Breast epithelium (tissue), 4 donors: Measurements from ENCODE around the gene CFAP97. TPM values are rescaled to one million over a fixed set of nuclear protein-coding genes. Genes with fewer than 3 reads are reported as not detected.

Experiments
- DNase-seq, 2 donors: peaks; one replicate each; pipeline ENCODE4 v3.0.0-alpha.2; 2019; ENCODE audit warnings: low spot score in 2 of 2
- H3K27ac ChIP-seq, 2 donors: fragments of 200-600 bp; sonication (generic) in 1 of 2; one replicate each; pipeline ENCODE4 v1.5.1; 2016 to 2019; ENCODE audit warnings: mild to moderate bottlenecking in 1 of 2
- H3K27me3 ChIP-seq, 2 donors: fragments of 200-600 bp; sonication (generic) in 1 of 2; one replicate each; pipeline versions ENCODE4 v1.5.1 to v1.6.0; 2017 to 2019; ENCODE audit warnings: control low read depth in 1 of 2, mild to moderate bottlenecking in 1 of 2
- H3K36me3 ChIP-seq: fragments of 200-600 bp; one replicate; pipeline ENCODE4 v1.5.1; 2019
- H3K4me1 ChIP-seq, 2 donors: fragments of 200-600 bp; sonication (generic); one replicate each; pipeline ENCODE4 v1.5.1; 2016 to 2019; ENCODE audit warnings: control low read depth in 1 of 2
- H3K4me3 ChIP-seq, 3 donors: fragments of 200-600 bp; sonication (generic); 1 replicate in 2 of 3; 2 replicates in 1 of 3; pipeline ENCODE4 v1.5.1; 2016 to 2019; ENCODE audit warnings: mild to moderate bottlenecking in 3 of 3, moderate library complexity in 2 of 3
- H3K9me3 ChIP-seq, 2 donors: fragments of 200-600 bp; sonication (generic) in 1 of 2; one replicate each; pipeline ENCODE4 v1.5.1; 2016 to 2019; ENCODE audit warnings: control low read depth in 1 of 2
- CTCF ChIP-seq, 3 donors: fragments of 450-650 bp; IDR thresholded peaks; one replicate each; pipeline ENCODE4 v1.5.1; 2016 to 2017; ENCODE audit warnings: antibody characterized with exemption in 3 of 3, mild to moderate bottlenecking in 3 of 3, moderate library complexity in 3 of 3
- POLR2A ChIP-seq: fragments of 450-650 bp; IDR thresholded peaks from one replicate; pipeline ENCODE4 v1.6.1; 2016; ENCODE audit warnings: antibody characterized with exemption, mild to moderate bottlenecking, moderate library complexity
- POLR2AphosphoS5 ChIP-seq, 3 donors: sonication (generic); formaldehyde crosslinking; IDR thresholded peaks; one replicate each; pipeline ENCODE4 v1.6.1; 2017; ENCODE audit warnings: antibody characterized with exemption in 3 of 3
- intact Hi-C: fragments of 100-400 bp; cut with DNase I; formaldehyde crosslinking; loops from one replicate; pipeline ENCODE4 v1.15.1; 2023; ENCODE audit warnings: low total_unique reads
- total RNA-seq, 3 donors: library from RNA; depleted of rRNA; stranded (reverse); fragments of >200 nt; gene quantifications; one replicate each; pipeline ENCODE4 v1.1.0, GENCODE V29; 2016

The CFAP97 gene
- total RNA-seq, 3 donors from 2014 or later: 36.6 to 42.4 (median 38.0) TPM

DNA sequence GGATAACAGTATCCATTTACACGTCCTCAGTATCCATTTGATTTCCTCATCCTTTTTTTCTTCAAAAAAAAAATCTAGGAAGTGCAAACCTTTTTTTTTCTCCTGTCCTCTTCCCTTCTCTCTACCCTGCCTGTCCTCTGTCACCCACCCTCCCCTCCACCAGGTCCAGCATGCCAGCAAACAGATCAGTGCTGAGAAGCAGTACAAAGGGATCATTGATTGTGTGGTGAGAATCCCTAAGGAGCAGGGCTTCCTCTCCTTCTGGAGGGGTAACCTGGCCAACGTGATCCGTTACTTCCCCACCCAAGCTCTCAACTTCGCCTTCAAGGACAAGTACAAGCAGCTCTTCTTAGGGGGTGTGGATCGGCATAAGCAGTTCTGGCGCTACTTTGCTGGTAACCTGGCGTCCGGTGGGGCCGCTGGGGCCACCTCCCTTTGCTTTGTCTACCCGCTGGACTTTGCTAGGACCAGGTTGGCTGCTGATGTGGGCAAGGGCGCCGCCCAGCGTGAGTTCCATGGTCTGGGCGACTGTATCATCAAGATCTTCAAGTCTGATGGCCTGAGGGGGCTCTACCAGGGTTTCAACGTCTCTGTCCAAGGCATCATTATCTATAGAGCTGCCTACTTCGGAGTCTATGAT lies 59.1 kb downstream of the CFAP97 start:
- Histone ChIP-seq H3K27me3 (no peaks in the 10 kb centered on the region), H3K9me3 (no peaks in the 10 kb centered on the region), H3K4me1 (peaks cover 0 to 5% of the 10 kb centered on the region in 2 donors), H3K36me3 (no peaks in the 10 kb centered on the region), H3K4me3 (peak overlapping the region in 1 of 3 donors; percentile 12), H3K27ac (peak overlapping the region; percentile 14 to 89)
- DNase-seq: no peak
- TF ChIP-seq POLR2A: no peak
- TF ChIP-seq CTCF (IDR thresholded peaks at IDR 0.05): no peak
- TF ChIP-seq POLR2AphosphoS5 (IDR thresholded peaks at IDR 0.05): no peak
- intact Hi-C loops: loop anchor here (5.0 kb wide), 1 partner anchor 38 kb away; no protein-coding TSS in a partner anchor

DNA sequence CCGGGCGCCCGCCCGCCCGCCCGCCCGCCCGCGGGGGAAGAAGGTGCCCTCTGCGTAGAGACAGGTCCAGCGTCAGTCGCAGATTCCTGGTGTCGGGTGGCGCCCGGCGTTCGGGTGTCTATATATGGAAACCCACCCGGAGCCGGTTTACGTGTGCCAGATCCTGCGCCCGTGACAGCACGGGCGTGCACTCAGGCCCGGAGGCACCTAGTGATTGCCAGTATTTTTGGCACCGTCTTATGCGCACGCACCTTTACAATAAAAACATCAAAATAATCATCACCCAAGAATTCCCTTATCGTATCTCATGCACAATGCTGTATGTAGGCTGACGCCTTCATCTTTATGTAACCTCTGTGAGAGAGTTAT lies 60.2 kb downstream of the CFAP97 start:
- no peaks in the 10 kb centered on the region for H3K9me3 ChIP-seq
- no peaks in the 10 kb centered on the region for H3K36me3 ChIP-seq
- H3K27ac ChIP-seq: peak overlapping the region; percentile 76 to 89
- H3K27me3 ChIP-seq: no peaks in the 10 kb centered on the region
- peak overlapping the region; percentile 59 to 91 (median 76) for H3K4me3 ChIP-seq
- intact Hi-C loops: loop anchor here (5.0 kb wide), 1 partner anchor 39 kb away; no protein-coding TSS in a partner anchor
- TF ChIP-seq POLR2A (no peak), POLR2AphosphoS5 (IDR thresholded peaks at IDR 0.05) (no peak), CTCF (IDR thresholded peaks at IDR 0.05) (no peak)
- DNase-seq: peak in 1 of 2 donors; percentile 59
- H3K4me1 ChIP-seq: peaks cover 0 to 5% of the 10 kb centered on the region in 2 donors

DNA sequence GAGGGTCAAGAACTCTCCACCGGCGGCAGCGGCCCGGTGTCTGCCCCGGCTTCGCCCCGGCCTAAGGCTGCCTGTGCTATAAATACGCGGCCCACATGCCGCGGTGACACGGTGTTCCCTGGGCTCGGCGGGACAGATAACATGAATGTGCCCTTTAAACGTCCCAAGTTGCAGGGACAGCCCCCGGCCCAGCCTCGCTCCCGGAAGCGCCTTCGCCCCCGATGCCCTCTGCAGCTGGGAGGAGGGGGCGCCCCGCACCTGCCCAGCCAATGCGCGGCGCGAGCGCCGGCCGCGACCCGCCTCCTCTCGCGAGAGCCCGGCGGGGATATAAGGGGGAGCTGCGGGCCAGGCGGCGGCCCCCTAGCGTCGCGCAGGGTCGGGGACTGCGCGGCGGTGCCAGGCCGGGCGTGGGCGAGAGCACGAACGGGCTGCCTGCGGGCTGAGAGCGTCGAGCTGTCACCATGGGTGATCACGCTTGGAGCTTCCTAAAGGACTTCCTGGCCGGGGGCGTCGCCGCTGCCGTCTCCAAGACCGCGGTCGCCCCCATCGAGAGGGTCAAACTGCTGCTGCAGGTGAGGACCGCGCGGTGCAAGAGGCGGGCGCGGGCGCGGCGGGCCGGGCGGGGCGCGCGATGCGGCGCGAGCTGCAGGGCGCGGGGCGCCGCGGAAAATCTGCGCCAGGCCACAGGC lies 60.7 kb downstream of the CFAP97 start, which contains the start of gene SLC25A4:
TSS of gene SLC25A4 (plus strand) at position 355 of the 689 bp plus-strand sequence. CDS start at position 462, 107 bp downstream.
- Histone ChIP-seq H3K27me3 (no peaks in the 10 kb centered on the region), H3K9me3 (no peaks in the 10 kb centered on the region), H3K4me3 (peak within 1 kb of the TSS; percentile 59 to 91 (median 76)), H3K27ac (peak within 1 kb of the TSS; percentile 76 to 89), H3K36me3 (no peaks in the 10 kb centered on the region), H3K4me1 (peaks cover 0 to 5% of the 10 kb centered on the region in 2 donors)
- intact Hi-C loops: loop anchor here (5.0 kb wide), 1 partner anchor 39 kb away; no protein-coding TSS in a partner anchor
- TF ChIP-seq CTCF (IDR thresholded peaks at IDR 0.05) (peak in 2 of 3 donors; percentile 31 to 76), POLR2AphosphoS5 (IDR thresholded peaks at IDR 0.05) (peak in 2 of 3 donors; percentile 67 to 89), POLR2A (no peak)
- peak; percentile 72 to 81 for DNase-seq

GRCh38 chr4:185142564-185142911 lies 61.3 kb downstream of the CFAP97 start:
- Histone ChIP-seq H3K9me3 (no peaks in the 10 kb centered on the region), H3K4me1 (peaks cover 0 to 5% of the 10 kb centered on the region in 2 donors), H3K27ac (peak overlapping the region; percentile 76 to 89), H3K27me3 (no peaks in the 10 kb centered on the region), H3K4me3 (peak overlapping the region; percentile 59 to 91 (median 76)), H3K36me3 (no peaks in the 10 kb centered on the region)
- no peak for DNase-seq
- intact Hi-C loops: loop anchor here (5.0 kb wide), 1 partner anchor 40 kb away; no protein-coding TSS in a partner anchor
- TF ChIP-seq POLR2A (no peak), CTCF (IDR thresholded peaks at IDR 0.05) (no peak), POLR2AphosphoS5 (IDR thresholded peaks at IDR 0.05) (no peak)

DNA sequence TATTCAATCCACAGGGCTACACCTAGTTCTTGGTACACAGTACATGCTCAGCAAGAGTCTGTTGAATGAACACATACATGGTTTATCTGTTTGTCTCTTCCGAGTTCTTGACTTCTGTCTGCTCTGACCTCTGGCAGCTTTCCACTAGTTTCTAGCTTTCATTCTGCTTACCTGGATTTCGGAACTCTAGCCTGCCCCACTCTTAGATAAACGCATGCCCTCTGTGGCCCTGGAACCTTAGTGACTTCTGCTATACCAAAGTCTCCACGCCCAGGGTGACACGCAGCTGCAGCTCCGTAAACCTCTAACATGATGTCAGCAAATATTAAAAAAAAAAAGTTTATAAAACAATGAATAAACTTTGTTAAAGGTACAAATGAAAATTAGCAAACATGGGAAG lies 62.0 kb downstream of the CFAP97 start:
- TF ChIP-seq POLR2AphosphoS5 (IDR thresholded peaks at IDR 0.05) (no peak), CTCF (IDR thresholded peaks at IDR 0.05) (no peak), POLR2A (no peak)
- Histone ChIP-seq H3K9me3 (no peaks in the 10 kb centered on the region), H3K27ac (no peak overlapping the region), H3K36me3 (no peaks in the 10 kb centered on the region), H3K27me3 (no peaks in the 10 kb centered on the region), H3K4me1 (peaks cover 0 to 5% of the 10 kb centered on the region in 2 donors), H3K4me3 (no peak overlapping the region)
- DNase-seq: no peak
- intact Hi-C loops: loop anchor here (5.0 kb wide), 1 partner anchor 41 kb away; no protein-coding TSS in a partner anchor
